Ovary (tissue), 3 donors: Measurements from ENCODE around the gene TAF15.

Experiments used
- CTCF ChIP-seq, 3 donors: fragments of 450-650 bp in 2 of 3; fragments of 200-600 bp in 1 of 3; IDR thresholded peaks; one replicate each; pipeline versions ENCODE4 v1.5.1 to v1.8.0; 2016 to 2022; ENCODE audit warnings: antibody characterized with exemption in 3 of 3, mild to moderate bottlenecking in 1 of 3
- POLR2A ChIP-seq: fragments of 450-650 bp; IDR thresholded peaks from one replicate; pipeline ENCODE4 v1.6.1; 2017; ENCODE audit warnings: antibody characterized with exemption, mild to moderate bottlenecking, moderate library complexity
- donor health status: DM: no; HTN: no; CAD: no.

GRCh38 chr17:35801583-35802224, 7.6 kb upstream of the TAF15 start:
- TF ChIP-seq CTCF (IDR thresholded peaks at IDR 0.05) = no peak
- TF ChIP-seq POLR2A = no peak
